PC-9 (cell line): Measurements from ENCODE around the gene TMSB15B. TPM values are rescaled to one million over a fixed set of nuclear protein-coding genes. Genes with fewer than 3 reads are reported as not detected.
"Not testable (repeated sequence)": the region's sequence is repeated elsewhere in the genome, so short reads cannot be mapped to it uniquely, and the experiment has no call there.

Source experiments
- BruUV-seq: library from RNA; stranded (reverse); fragments of 400-500 nt; replicated peaks from 2 replicates; lab custom pipeline; 2021; lab: Mats Ljungman, UMichigan
- CTCF ChIA-PET: fragments of 300-600 bp; sonication (Branson Sonifier 250); formaldehyde crosslinking; loops from one replicate; lab custom pipeline; 2022; ENCODE audit warnings: antibody characterized with exemption; lab: Charles Lee
- POLR2A ChIA-PET: fragments of 300-600 bp; sonication (Branson Sonifier 250); formaldehyde crosslinking; loops from one replicate; lab custom pipeline; 2022; ENCODE audit warnings: antibody characterized with exemption; ENCODE audit not compliant: unreplicated experiment; lab: Charles Lee
- DNase-seq, 2 experiments: peaks; one replicate each; pipeline versions ENCODE4 v3.0.0 to v3.0.0-alpha.2; 2015 to 2022; ENCODE audit warnings: mixed read lengths in 1 of 2
- H2AFZ ChIP-seq: fragments of 200-600 bp; sonication (generic); 2 replicates; pipeline ENCODE4 v1.8.1; 2017; ENCODE audit warnings: antibody characterized with exemption
- H3F3A ChIP-seq: fragments of 200-600 bp; sonication (generic); 2 replicates; pipeline ENCODE4 v1.8.1; 2017; ENCODE audit warnings: antibody characterized with exemption, mild to moderate bottlenecking, low read depth; ENCODE audit not compliant: insufficient read depth
- H3K27ac ChIP-seq: fragments of 200-600 bp; sonication (generic); 2 replicates; pipeline ENCODE4 v1.6.1; 2016; ENCODE audit warnings: mixed run types
- H3K27me3 ChIP-seq: fragments of 200-600 bp; sonication (generic); 2 replicates; pipeline ENCODE4 v1.6.1; 2016; ENCODE audit warnings: low read depth, mixed run types; ENCODE audit not compliant: insufficient read depth
- H3K36me3 ChIP-seq: fragments of 200-600 bp; sonication (generic); 2 replicates; pipeline ENCODE4 v1.6.1; 2016; ENCODE audit warnings: low read depth, mixed run types
- H3K4me1 ChIP-seq: fragments of 200-600 bp; sonication (generic); replicated peaks from 2 replicates; pipeline ENCODE4 v1.6.1; 2016; ENCODE audit warnings: mixed run types; ENCODE audit not compliant: insufficient read depth
- H3K4me2 ChIP-seq: fragments of 200-600 bp; sonication (generic); 2 replicates; pipeline ENCODE4 v1.6.1; 2017; ENCODE audit warnings: mixed run types
- H3K4me3 ChIP-seq: fragments of 200-600 bp; sonication (generic); 2 replicates; pipeline ENCODE4 v1.6.1; 2016; ENCODE audit warnings: mixed run types
- H3K79me2 ChIP-seq: fragments of 200-600 bp; sonication (generic); 2 replicates; pipeline ENCODE4 v1.6.1; 2017; ENCODE audit warnings: low read depth, mixed run types
- H3K9me2 ChIP-seq: fragments of 200-600 bp; sonication (generic); 2 replicates; pipeline ENCODE4 v1.8.1; 2017; ENCODE audit warnings: mild to moderate bottlenecking; ENCODE audit not compliant: insufficient read depth
- H3K9me3 ChIP-seq: fragments of 200-600 bp; sonication (generic); 2 replicates; pipeline ENCODE4 v1.8.1; 2016; ENCODE audit warnings: low read depth; ENCODE audit not compliant: insufficient read depth
- H4K20me1 ChIP-seq: fragments of 200-600 bp; sonication (generic); 2 replicates; pipeline ENCODE4 v1.8.1; 2017; ENCODE audit not compliant: insufficient read depth
- CTCF ChIP-seq: fragments of 200-600 bp; sonication (generic); conservative IDR thresholded peaks from 2 replicates; pipeline ENCODE4 v1.6.1; 2017; ENCODE audit warnings: mixed run types, antibody characterized with exemption, mild to moderate bottlenecking, moderate library complexity
- EZH2 ChIP-seq: fragments of 200-600 bp; sonication (generic); IDR thresholded peaks from 2 replicates; pipeline ENCODE4 v1.8.0; 2017; ENCODE audit warnings: antibody characterized with exemption, low read depth
- intact Hi-C: fragments of 100-400 bp; cut with micrococcal nuclease; formaldehyde crosslinking; loops from one replicate; pipeline ENCODE4 v1.10.0; 2022; ENCODE audit not compliant: unreplicated experiment
- total RNA-seq: library from RNA; stranded (reverse); gene quantifications from 2 replicates; pipeline ENCODE4 v1.2.3, GENCODE V29; 2021

The TMSB15B gene
- total RNA-seq, 1 experiment from 2014 or later, result not detected

DNA sequence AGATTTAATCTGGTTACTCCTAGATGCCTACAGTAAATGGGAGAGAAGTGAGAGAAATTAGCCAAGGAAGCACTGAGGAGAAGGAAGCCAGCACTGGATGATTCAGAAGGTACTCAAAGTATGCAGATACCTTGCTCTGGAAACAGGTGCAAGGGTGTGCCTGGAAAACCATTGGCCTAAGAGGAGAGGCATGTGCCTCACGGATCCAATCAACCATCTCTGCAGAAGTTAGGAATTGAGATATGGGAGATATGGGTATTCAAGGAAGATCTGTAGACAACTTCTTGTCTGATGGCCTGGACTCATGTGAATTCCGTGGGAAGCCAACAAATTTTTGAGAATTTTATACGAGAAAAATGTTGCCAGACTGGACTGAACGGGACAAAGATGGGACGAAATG lies 46.4 kb downstream of the TMSB15B start:
- DNase-seq, result no peak

GRCh38 chrX:104013158-104013557 lies 50.7 kb downstream of the TMSB15B start:
- H3K27me3 ChIP-seq, result peaks cover 78% of the 10 kb centered on the region
- H3K79me2 ChIP-seq, result no peaks in the 10 kb centered on the region
- no peak for DNase-seq
- CTCF ChIA-PET, result no interaction called here
- no TSS peak for BruUV-seq
- POLR2A ChIA-PET, result no interaction called here
- H3K4me2 ChIP-seq, result no peak overlapping the region
- intact Hi-C loops, result no loop called here
- no peak overlapping the region for H2AFZ ChIP-seq
- H4K20me1 ChIP-seq, result no peaks in the 10 kb centered on the region
- H3K9me2 ChIP-seq, result no peaks in the 10 kb centered on the region
- H3F3A ChIP-seq, result no peaks in the 10 kb centered on the region
- no peak overlapping the region for H3K4me3 ChIP-seq
- no peaks in the 10 kb centered on the region for H3K4me1 ChIP-seq
- no peak overlapping the region for H3K27ac ChIP-seq
- no peak for TF ChIP-seq CTCF
- no peak for TF ChIP-seq EZH2
- H3K36me3 ChIP-seq, result no peaks in the 10 kb centered on the region
- H3K9me3 ChIP-seq, result no peaks in the 10 kb centered on the region

More for the DNA sequence above, 46.4 kb downstream of the TMSB15B start:
- Histone ChIP-seq H3K9me3 (no peaks in the 10 kb centered on the region), H3K27me3 (peaks cover 82% of the 10 kb centered on the region), H3K79me2 (no peaks in the 10 kb centered on the region), H3K4me1 (no peaks in the 10 kb centered on the region), H3K36me3 (no peaks in the 10 kb centered on the region), H4K20me1 (no peaks in the 10 kb centered on the region), H3K9me2 (no peaks in the 10 kb centered on the region), H3K4me3 (no peak overlapping the region), H3K4me2 (no peak overlapping the region), H3K27ac (no peak overlapping the region), H3F3A (no peaks in the 10 kb centered on the region), H2AFZ (no peak overlapping the region)
- TF ChIP-seq CTCF (no peak), EZH2 (no peak)
- intact Hi-C loops, result no loop called here
- POLR2A ChIA-PET, result no interaction called here
- CTCF ChIA-PET, result no interaction called here
- no TSS peak for BruUV-seq

- Histone ChIP-seq H3F3A (no peaks in the 10 kb centered on the region), H3K4me3 (no peak within 1 kb of the TSS)
- CTCF ChIA-PET, result no interaction called here
Observed at GRCh38 chrX:104013606-104014005, 51.2 kb downstream of the TMSB15B start, which contains the start of gene H2BW1. TSS of gene H2BW1 (minus strand) at chrX:104013708. CDS start at chrX:104013576, 132 bp downstream.

GRCh38 chrX:104015576-104015975 lies 53.1 kb downstream of the TMSB15B start:
- H3K4me1 ChIP-seq, H3K9me2 ChIP-seq, H3K79me2 ChIP-seq, H3F3A ChIP-seq, H4K20me1 ChIP-seq, H3K9me3 ChIP-seq, POLR2A ChIA-PET, H3K4me3 ChIP-seq, DNase-seq, CTCF ChIA-PET, BruUV-seq, intact Hi-C loops, H2AFZ ChIP-seq, H3K4me2 ChIP-seq, H3K27ac ChIP-seq, H3K36me3 ChIP-seq: not testable (repeated sequence)
- H3K27me3 ChIP-seq, result peaks cover 84% of the 10 kb centered on the region

More at GRCh38 chrX:104013606-104014005, 51.2 kb downstream of the TMSB15B start, which contains the start of gene H2BW1:
- Histone ChIP-seq H3K79me2 (no peaks in the 10 kb centered on the region), H2AFZ (no peak within 1 kb of the TSS), H4K20me1 (no peaks in the 10 kb centered on the region), H3K27me3 (peaks cover 78% of the 10 kb centered on the region), H3K4me1 (no peaks in the 10 kb centered on the region), H3K36me3 (no peaks in the 10 kb centered on the region), H3K4me2 (no peak within 1 kb of the TSS), H3K9me2 (no peaks in the 10 kb centered on the region), H3K9me3 (no peaks in the 10 kb centered on the region), H3K27ac (no peak within 1 kb of the TSS)
- POLR2A ChIA-PET, result no interaction called here
- intact Hi-C loops, result no loop called here
- TF ChIP-seq EZH2, result no peak
- no peak for TF ChIP-seq CTCF
- BruUV-seq, result no TSS peak
- no peak for DNase-seq
